H54 (cell line): ENCODE results near the gene GMCL1.
"Not testable (repeated sequence)": the region's sequence is repeated elsewhere in the genome, so short reads cannot be mapped to it uniquely, and the experiment has no call there.

ENCODE experiments used
- DNase-seq: peaks from one replicate; pipeline ENCODE4 v3.0.0; 2011; ENCODE audit warnings: low spot score, mixed read lengths; ENCODE audit not compliant: insufficient read length
- FAIRE-seq: peaks from 3 replicates; lab custom pipeline; 2011; peaks lifted over from hg19 to GRCh38; lab: Jason Lieb, UNC
- POLR2A ChIP-seq: IDR thresholded peaks from 2 replicates; pipeline ENCODE4 v1.6.1; 2011; ENCODE audit warnings: low read depth, mild to moderate bottlenecking, low read length

The GMCL1 gene

GRCh38 chr2:69797836-69798289 lies 31.6 kb upstream of the GMCL1 start:
- DNase-seq (no peak), FAIRE-seq (peak; percentile 66)
- TF ChIP-seq POLR2A = no peak

- FAIRE-seq (peak; percentile 41), DNase-seq (peak; percentile 25)
- no peak for TF ChIP-seq POLR2A
Measured at GRCh38 chr2:69798290-69798908, 31.1 kb upstream of the GMCL1 start.

GRCh38 chr2:69798909-69799526 lies 30.4 kb upstream of the GMCL1 start:
- DNase-seq (no peak), FAIRE-seq (no peak)

GRCh38 chr2:69801745-69802290 lies 27.6 kb upstream of the GMCL1 start:
- TF ChIP-seq POLR2A = no peak
- no peak for FAIRE-seq

More at GRCh38 chr2:69798909-69799526, 30.4 kb upstream of the GMCL1 start:
- TF ChIP-seq POLR2A = no peak

GRCh38 chr2:69802781-69803367 lies 26.6 kb upstream of the GMCL1 start:
- FAIRE-seq, DNase-seq: not testable (repeated sequence)

More at GRCh38 chr2:69801745-69802290, 27.6 kb upstream of the GMCL1 start:
- no peak for DNase-seq

GRCh38 chr2:69804416-69804815 lies 25.0 kb upstream of the GMCL1 start:
- DNase-seq = no peak
- FAIRE-seq = no peak
- no peak for TF ChIP-seq POLR2A

- DNase-seq (no peak), FAIRE-seq (no peak)
- TF ChIP-seq POLR2A = no peak
Measured at GRCh38 chr2:69805887-69806286, 23.6 kb upstream of the GMCL1 start.

GRCh38 chr2:69807821-69808540 lies 21.5 kb upstream of the GMCL1 start:
- TF ChIP-seq POLR2A = no peak
- FAIRE-seq = no peak
- DNase-seq = no peak

GRCh38 chr2:69810550-69810949 lies 18.9 kb upstream of the GMCL1 start:
- FAIRE-seq (no peak), DNase-seq (no peak)
- no peak for TF ChIP-seq POLR2A

- no peak for TF ChIP-seq POLR2A
- DNase-seq = no peak
- no peak for FAIRE-seq
Measured at GRCh38 chr2:69811018-69811417, 18.4 kb upstream of the GMCL1 start.

GRCh38 chr2:69811591-69811990 lies 17.9 kb upstream of the GMCL1 start:
- TF ChIP-seq POLR2A = no peak
- no peak for FAIRE-seq
- DNase-seq = no peak

- no peak for TF ChIP-seq POLR2A
- FAIRE-seq = peak; percentile 66
- DNase-seq = peak; percentile 16
Measured at GRCh38 chr2:69815717-69816116, 13.7 kb upstream of the GMCL1 start.

GRCh38 chr2:69816923-69817542 lies 12.4 kb upstream of the GMCL1 start:
- FAIRE-seq (peak; percentile 89), DNase-seq (no peak)
- TF ChIP-seq POLR2A = no peak
